HTERT RPE-1 (cell line): ENCODE results near the gene GPR157.

Experiments used
- in situ Hi-C: fragments of 300-500 bp; cut with MboI; formaldehyde crosslinking; loops from 4 replicates; pipeline ENCODE4 v1.14.3; 2020; ENCODE audit warnings: low sequenced_read_pairs

GPR157 gene

GRCh38 chr1:9065213-9065751 is 63.6 kb downstream of the GPR157 start:
- in situ Hi-C loops: no loop called here

- in situ Hi-C loops: no loop called here
These were observed 66.1 kb downstream of the GPR157 start for GRCh38 chr1:9062846-9063245.

GRCh38 chr1:9062021-9062471 is 66.9 kb downstream of the GPR157 start:
- in situ Hi-C loops: no loop called here

GRCh38 chr1:9061252-9061960 is 67.5 kb downstream of the GPR157 start:
- in situ Hi-C loops: no loop called here

DNA sequence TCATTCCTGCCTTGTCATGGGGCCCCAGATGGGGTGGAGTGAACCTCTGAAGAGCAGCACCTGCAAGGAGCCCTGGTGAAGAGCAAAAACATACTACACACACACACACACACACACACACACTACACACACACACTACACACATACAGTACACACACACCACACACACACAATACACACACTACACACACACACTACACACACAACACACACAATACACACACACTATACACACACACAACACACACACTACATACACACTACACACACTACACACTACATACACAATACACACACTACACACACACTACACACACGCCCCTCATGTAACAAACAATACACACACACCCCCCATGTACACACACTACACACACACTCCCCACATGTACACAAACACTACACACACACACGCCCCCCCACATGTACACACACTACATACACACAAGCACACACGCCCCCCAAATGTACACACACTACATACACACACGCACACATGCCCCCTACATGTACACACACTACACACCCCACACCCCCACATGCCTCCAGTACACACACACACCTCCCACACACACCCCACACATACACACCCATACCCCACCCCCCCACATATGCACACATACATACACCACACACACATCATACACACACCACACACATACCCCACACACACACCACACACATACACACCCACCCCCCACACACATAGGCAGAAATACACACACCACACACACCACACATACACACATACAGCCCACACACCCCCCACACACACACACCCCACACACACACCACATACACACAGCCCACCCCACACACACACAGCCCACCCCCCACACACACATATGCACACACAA is 68.8 kb downstream of the GPR157 start:
- in situ Hi-C loops: no loop called here

- in situ Hi-C loops: no loop called here
These were observed 70.4 kb downstream of the GPR157 start for GRCh38 chr1:9058465-9058864.

GRCh38 chr1:9057851-9058250 is 71.1 kb downstream of the GPR157 start:
- in situ Hi-C loops: no loop called here

GRCh38 chr1:9052272-9053049 is 76.4 kb downstream of the GPR157 start:
- in situ Hi-C loops: no loop called here

DNA sequence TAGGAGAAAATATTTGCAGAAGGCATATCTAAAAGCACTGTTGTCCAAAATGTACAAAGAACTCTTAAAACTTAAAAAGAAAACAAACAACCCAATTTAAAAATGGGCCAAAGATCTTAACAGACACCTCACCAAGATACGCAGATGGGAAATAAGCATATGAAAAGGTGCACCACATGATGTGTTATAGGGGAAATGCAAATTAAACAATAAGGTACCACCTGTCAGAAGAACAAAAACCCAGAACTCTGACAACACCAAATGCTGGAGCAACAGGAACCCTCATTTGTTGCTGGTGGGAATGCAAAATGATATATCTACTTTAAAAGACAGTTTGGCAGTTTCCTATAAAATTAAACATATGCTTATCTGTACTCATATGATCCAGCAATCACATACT is 77.5 kb downstream of the GPR157 start:
- in situ Hi-C loops: no loop called here

DNA sequence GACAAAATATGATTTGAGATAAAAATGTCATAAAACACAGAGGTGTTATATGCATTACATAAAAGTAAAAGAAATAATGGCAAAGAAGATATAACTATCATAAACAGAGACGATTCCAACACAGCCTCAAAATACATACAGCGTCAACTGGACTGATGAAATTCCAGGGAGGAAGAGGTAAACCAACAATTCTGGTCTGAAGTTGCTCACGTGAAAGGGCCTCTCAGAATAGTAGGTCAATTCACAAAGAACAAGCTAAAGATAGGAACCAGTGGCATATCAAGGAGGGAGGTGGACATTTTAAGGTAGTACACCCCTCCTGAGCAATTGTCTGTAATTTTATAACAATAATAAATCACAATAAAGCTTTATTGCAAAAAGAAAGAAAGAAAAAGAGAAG is 78.1 kb downstream of the GPR157 start:
- in situ Hi-C loops: no loop called here
